HepG2 (cell line): Measurements from ENCODE around the gene PNLIP.

Experiments used
- CTCF ChIP-seq: sonication (generic); formaldehyde crosslinking; IDR thresholded peaks from 2 replicates; pipeline ENCODE4 v1.5.0; 2020; ENCODE audit warnings: mild to moderate bottlenecking, missing genetic modification reagents, moderate library complexity
- TAF1 ChIP-seq: sonication (generic); formaldehyde crosslinking; IDR thresholded peaks from 2 replicates; pipeline ENCODE4 v1.4.0; 2020; ENCODE audit warnings: missing genetic modification reagents

- TF ChIP-seq CTCF (CRISPR knock-in tag) (no peak), TAF1 (CRISPR knock-in tag) (no peak)
Observed at GRCh38 chr10:116610443-116611152, 64.9 kb downstream of the PNLIP start.
